SK-N-MC (cell line): ENCODE data around the gene ZDHHC19.

Source experiments
- EZH2 ChIP-seq: fragments of 200-600 bp; sonication (generic); IDR thresholded peaks from one replicate; pipeline ENCODE4 v1.6.1; 2017; ENCODE audit warnings: antibody characterized with exemption
- POLR2AphosphoS5 ChIP-seq: IDR thresholded peaks from 2 replicates; pipeline ENCODE4 v1.6.1; 2012; ENCODE audit warnings: mild to moderate bottlenecking, low read depth, low read length, borderline replicate concordance

- TF ChIP-seq POLR2AphosphoS5 (no peak), EZH2 (no peak)
Observed at GRCh38 chr3:196202516-196202970, 8.7 kb downstream of the ZDHHC19 start.
